ENCODE measurements around the gene SDR42E1.

SDR42E1 gene

DNA sequence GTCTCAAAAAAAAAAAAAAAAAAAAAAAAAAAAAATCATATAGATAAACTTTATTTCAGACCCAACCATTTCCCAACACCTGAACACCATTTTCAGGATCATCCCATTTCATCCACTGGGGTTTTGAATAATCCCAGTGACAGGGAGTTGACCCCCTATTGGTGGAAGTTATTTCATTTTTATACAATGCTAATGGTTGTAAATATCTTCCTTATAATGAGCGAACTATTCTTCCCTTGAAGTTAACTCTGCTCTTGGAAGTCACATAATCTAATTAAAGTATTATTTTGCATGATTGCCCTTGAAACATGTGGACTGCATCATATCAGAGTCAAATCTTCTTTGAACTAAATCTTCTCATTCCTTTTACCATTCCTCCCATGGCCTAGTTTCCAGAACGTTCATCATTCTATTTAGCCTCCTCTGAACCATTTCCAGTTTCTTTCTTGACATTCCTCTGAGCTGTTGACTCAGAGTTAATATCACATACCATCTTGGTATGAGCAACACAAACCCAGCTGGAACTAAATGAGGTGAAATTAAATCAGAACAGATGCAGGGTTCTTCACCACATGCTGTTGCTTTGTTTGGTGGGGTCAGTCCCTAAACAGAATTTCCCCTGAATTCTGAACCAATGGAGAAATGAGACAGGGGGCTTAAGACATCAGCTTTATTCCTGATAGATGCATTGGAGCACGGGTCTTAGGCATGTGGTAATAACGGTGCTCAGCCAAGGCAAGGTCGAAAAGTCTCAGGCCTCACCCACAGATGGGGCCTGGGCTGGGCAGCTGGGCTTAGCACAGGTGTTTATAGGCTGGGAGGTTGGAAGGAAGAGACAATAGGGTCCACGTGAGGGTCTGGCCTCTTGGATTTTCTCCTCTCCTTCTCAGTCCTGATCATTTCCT, 32.7 kb upstream of the SDR42E1 start:
- Histone ChIP-seq H3K4me1 (ENCODE audit: low read depth, poor library complexity, severe bottlenecking) (no peaks in the 10 kb centered on the region), H3K27me3 (ENCODE audit: insufficient read depth, low read depth) (no peaks in the 10 kb centered on the region), H4K20me1 (ENCODE audit: insufficient read depth) (no peaks in the 10 kb centered on the region), H3K27ac (no peak overlapping the region), H3K79me2 (ENCODE audit: insufficient read depth, low read depth) (no peaks in the 10 kb centered on the region), H2AFZ (ENCODE audit: low read depth) (no peak overlapping the region), H3K36me3 (ENCODE audit: insufficient read depth) (no peaks in the 10 kb centered on the region), H3K4me3 (IDR thresholded peaks at IDR 0.05; ENCODE audit: insufficient read depth, low read depth, low read length) (no peak overlapping the region), H3K4me2 (no peak overlapping the region), H3K9ac (no peak overlapping the region)
- TF ChIP-seq, protein P1, sequence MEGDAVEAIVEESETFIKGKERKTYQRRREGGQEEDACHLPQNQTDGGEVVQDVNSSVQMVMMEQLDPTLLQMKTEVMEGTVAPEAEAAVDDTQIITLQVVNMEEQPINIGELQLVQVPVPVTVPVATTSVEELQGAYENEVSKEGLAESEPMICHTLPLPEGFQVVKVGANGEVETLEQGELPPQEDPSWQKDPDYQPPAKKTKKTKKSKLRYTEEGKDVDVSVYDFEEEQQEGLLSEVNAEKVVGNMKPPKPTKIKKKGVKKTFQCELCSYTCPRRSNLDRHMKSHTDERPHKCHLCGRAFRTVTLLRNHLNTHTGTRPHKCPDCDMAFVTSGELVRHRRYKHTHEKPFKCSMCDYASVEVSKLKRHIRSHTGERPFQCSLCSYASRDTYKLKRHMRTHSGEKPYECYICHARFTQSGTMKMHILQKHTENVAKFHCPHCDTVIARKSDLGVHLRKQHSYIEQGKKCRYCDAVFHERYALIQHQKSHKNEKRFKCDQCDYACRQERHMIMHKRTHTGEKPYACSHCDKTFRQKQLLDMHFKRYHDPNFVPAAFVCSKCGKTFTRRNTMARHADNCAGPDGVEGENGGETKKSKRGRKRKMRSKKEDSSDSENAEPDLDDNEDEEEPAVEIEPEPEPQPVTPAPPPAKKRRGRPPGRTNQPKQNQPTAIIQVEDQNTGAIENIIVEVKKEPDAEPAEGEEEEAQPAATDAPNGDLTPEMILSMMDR (conservative IDR thresholded peaks at IDR 0.05; ENCODE audit: low read depth, low read length) = no peak

DNA sequence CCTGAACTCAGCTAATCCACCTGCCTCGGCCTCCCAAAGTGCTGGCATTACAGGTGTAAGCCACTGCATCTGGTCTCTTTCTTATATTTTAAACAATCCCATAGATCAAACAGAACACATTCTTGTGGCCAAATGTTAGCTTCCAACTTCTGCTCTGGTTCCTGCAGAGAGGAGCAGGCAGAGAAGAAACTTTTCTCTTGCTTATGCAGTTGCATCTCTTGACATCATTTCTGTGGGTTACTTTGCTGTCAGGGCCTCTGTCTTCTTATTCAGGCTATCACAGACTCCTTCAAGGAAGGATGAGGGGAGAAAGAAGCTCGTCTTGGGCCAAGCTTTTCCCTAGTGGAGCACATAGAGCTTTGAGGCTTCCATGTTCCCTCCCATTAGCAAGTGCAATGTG, 31.6 kb upstream of the SDR42E1 start:
- Histone ChIP-seq H3K79me2 (ENCODE audit: insufficient read depth, low read depth) (no peaks in the 10 kb centered on the region), H3K27ac (no peak overlapping the region), H3K4me2 (no peak overlapping the region), H3K4me3 (IDR thresholded peaks at IDR 0.05; ENCODE audit: insufficient read depth, low read depth, low read length) (no peak overlapping the region), H3K4me1 (ENCODE audit: low read depth, poor library complexity, severe bottlenecking) (no peaks in the 10 kb centered on the region), H3K36me3 (ENCODE audit: insufficient read depth) (no peaks in the 10 kb centered on the region), H4K20me1 (ENCODE audit: insufficient read depth) (no peaks in the 10 kb centered on the region), H3K9ac (no peak overlapping the region), H2AFZ (ENCODE audit: low read depth) (no peak overlapping the region), H3K27me3 (ENCODE audit: insufficient read depth, low read depth) (no peaks in the 10 kb centered on the region)
- TF ChIP-seq, protein P1 (conservative IDR thresholded peaks at IDR 0.05; ENCODE audit: low read depth, low read length) = no peak

DNA sequence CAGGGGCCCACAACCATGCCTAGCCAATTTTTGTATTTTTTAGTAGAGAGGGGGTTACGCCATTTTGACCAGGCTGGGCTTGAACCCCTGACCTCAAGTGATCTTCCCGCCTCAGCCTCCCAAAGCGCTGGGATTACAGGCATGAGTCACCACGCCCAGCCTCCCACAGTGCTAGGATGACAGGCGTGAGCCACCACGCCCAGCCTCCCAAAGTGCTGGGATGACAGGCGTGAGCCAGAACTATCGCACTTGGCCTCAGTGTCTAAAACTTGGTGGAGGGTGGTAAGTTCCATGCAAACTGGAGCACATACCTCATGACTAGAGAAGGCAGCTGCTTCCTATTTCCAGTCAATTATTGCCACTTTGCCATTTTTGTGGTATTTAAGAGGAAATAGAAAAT, 30.9 kb upstream of the SDR42E1 start:
- Histone ChIP-seq H3K4me2 (no peak overlapping the region), H4K20me1 (ENCODE audit: insufficient read depth) (no peaks in the 10 kb centered on the region), H3K27ac (no peak overlapping the region), H3K27me3 (ENCODE audit: insufficient read depth, low read depth) (no peaks in the 10 kb centered on the region), H3K4me3 (IDR thresholded peaks at IDR 0.05; ENCODE audit: insufficient read depth, low read depth, low read length) (no peak overlapping the region), H2AFZ (ENCODE audit: low read depth) (no peak overlapping the region), H3K79me2 (ENCODE audit: insufficient read depth, low read depth) (no peaks in the 10 kb centered on the region), H3K36me3 (ENCODE audit: insufficient read depth) (no peaks in the 10 kb centered on the region), H3K9ac (no peak overlapping the region), H3K4me1 (ENCODE audit: low read depth, poor library complexity, severe bottlenecking) (no peaks in the 10 kb centered on the region)
- TF ChIP-seq, protein P1 (conservative IDR thresholded peaks at IDR 0.05; ENCODE audit: low read depth, low read length) = no peak

DNA sequence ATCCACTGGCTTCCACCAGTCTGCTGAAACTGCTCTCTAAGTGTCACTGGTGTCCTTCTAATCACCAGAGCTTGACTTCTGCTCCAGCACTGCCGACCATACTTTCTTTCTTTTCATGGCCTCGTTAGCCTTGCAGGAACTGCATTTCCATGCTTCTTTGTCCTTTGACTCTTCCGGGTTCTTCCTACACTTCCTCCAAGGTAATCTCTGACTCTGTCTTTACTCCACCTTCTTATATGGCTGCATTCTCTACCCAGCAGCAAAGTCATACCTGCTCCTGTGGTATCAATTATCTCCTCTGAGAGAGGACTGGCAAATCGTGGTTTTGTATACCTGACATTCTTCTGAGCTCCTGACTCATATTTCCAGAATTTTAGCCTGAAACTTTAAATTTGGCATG, 30.3 kb upstream of the SDR42E1 start:
- Histone ChIP-seq H3K9ac (no peak overlapping the region), H3K36me3 (ENCODE audit: insufficient read depth) (no peaks in the 10 kb centered on the region), H4K20me1 (ENCODE audit: insufficient read depth) (no peaks in the 10 kb centered on the region), H3K4me3 (IDR thresholded peaks at IDR 0.05; ENCODE audit: insufficient read depth, low read depth, low read length) (no peak overlapping the region), H3K27me3 (ENCODE audit: insufficient read depth, low read depth) (no peaks in the 10 kb centered on the region), H3K79me2 (ENCODE audit: insufficient read depth, low read depth) (no peaks in the 10 kb centered on the region), H3K27ac (no peak overlapping the region), H3K4me1 (ENCODE audit: low read depth, poor library complexity, severe bottlenecking) (no peaks in the 10 kb centered on the region), H3K4me2 (no peak overlapping the region), H2AFZ (ENCODE audit: low read depth) (no peak overlapping the region)
- TF ChIP-seq, protein P1 (conservative IDR thresholded peaks at IDR 0.05; ENCODE audit: low read depth, low read length) = no peak
